T-helper 17 cell (primary cell): ENCODE data around the gene TGFBI. TPM values are rescaled to one million over a fixed set of nuclear protein-coding genes. Genes with fewer than 3 reads are reported as not detected.

Source experiments
- ATAC-seq: fragments of 150-1000 bp; cut with Tn5 transposase; 2 replicates; pipeline ENCODE4 v1.10.0; 2021; ENCODE audit warnings: mild to moderate bottlenecking, moderate library complexity
- DNase-seq, 3 donors: peaks; one replicate each; pipeline versions ENCODE4 v3.0.0 to v3.0.0-alpha.2; 2020 to 2021
- H3K9me3 ChIP-seq: one replicate; pipeline ENCODE4 v1.7.0; 2013; ENCODE audit warnings: low read length, mild to moderate bottlenecking; ENCODE audit not compliant: control insufficient read depth, poor library complexity, severe bottlenecking
- H3K27ac Mint-ChIP-seq: one replicate; pipeline ENCODE4 v1.8.0; 2022; ENCODE audit warnings: mild to moderate bottlenecking, moderate library complexity, mixed read lengths
- H3K27me3 Mint-ChIP-seq: one replicate; pipeline ENCODE4 v1.8.0; 2022; ENCODE audit warnings: mixed read lengths
- H3K36me3 Mint-ChIP-seq: one replicate; pipeline ENCODE4 v1.8.0; 2022; ENCODE audit warnings: low read depth, mixed read lengths
- H3K4me1 Mint-ChIP-seq: one replicate; pipeline ENCODE4 v1.8.0; 2022; ENCODE audit warnings: mild to moderate bottlenecking, mixed read lengths
- H3K4me3 Mint-ChIP-seq: one replicate; pipeline ENCODE4 v1.8.0; 2022; ENCODE audit warnings: mild to moderate bottlenecking, moderate library complexity, mixed read lengths
- total RNA-seq, 4 donors: library from RNA in 2 of 4; stranded (reverse) in 2 of 4; gene quantifications; one replicate each; pipeline ENCODE4 v1.2.3 and lab custom pipeline; 2022 to 2026

Gene TGFBI
- total RNA-seq, 2 donors from 2014 or later: 6.6 to 8.6 TPM

DNA sequence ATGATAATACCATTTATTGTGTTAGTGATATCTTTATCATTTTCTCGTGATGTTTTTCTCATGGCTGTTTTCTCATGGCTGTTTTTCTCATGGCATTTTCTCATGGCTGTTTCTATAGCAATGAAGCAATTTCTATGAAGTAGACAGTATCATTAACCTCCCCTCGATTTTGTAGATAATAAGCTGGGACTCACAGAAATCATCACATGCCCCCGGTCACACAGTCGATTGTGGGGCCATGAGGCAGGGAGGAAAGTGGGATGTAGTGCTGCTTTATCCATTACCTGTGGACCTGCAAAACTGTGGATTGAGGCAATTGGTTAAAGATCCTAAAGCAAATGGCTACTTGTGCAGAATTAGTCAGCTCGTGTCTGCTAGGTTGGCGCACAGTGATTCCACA is 47.3 kb downstream of the TGFBI start:
- ATAC-seq: no peak
- Mint-ChIP-seq H3K4me3 (no peak overlapping the region), H3K4me1 (peaks cover 12% of the 10 kb centered on the region), H3K27ac (no peak overlapping the region), H3K36me3 (peaks cover 3% of the 10 kb centered on the region), H3K27me3 (peaks cover 45% of the 10 kb centered on the region)
- no peaks in the 10 kb centered on the region for H3K9me3 ChIP-seq
- DNase-seq: no peak

DNA sequence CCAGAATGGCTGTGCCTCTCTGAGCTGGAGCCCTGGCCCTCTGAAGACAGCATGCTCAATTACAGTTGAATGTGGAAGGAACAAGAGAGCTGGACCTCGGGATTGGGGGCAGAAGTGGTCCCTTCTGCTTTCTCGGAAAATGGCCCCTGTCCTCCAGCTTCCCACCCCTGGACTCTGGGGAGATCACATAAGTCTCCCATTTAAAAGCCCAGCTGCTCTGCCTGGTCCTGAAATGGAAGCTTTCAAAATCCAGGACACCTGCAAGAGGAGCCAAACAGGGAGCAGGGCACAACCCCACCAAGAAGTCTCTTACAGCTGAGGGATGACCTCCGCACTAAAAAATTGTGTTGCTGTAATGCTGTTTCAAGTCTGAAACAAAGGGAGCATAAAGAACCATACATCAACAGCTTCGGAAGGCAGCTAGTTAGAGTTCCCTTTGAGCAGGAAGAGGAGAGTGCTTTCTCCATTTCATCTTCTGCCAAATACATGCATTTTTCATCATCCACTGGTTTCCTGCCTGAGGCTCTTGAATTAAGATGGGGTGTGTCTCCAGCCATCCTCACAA is 48.2 kb downstream of the TGFBI start:
- DNase-seq (no peak), ATAC-seq (no peak)
- Mint-ChIP-seq H3K4me3 (no peak overlapping the region), H3K4me1 (peaks cover 12% of the 10 kb centered on the region), H3K36me3 (peaks cover 3% of the 10 kb centered on the region), H3K27me3 (peaks cover 45% of the 10 kb centered on the region), H3K27ac (no peak overlapping the region)
- H3K9me3 ChIP-seq: no peaks in the 10 kb centered on the region

DNA sequence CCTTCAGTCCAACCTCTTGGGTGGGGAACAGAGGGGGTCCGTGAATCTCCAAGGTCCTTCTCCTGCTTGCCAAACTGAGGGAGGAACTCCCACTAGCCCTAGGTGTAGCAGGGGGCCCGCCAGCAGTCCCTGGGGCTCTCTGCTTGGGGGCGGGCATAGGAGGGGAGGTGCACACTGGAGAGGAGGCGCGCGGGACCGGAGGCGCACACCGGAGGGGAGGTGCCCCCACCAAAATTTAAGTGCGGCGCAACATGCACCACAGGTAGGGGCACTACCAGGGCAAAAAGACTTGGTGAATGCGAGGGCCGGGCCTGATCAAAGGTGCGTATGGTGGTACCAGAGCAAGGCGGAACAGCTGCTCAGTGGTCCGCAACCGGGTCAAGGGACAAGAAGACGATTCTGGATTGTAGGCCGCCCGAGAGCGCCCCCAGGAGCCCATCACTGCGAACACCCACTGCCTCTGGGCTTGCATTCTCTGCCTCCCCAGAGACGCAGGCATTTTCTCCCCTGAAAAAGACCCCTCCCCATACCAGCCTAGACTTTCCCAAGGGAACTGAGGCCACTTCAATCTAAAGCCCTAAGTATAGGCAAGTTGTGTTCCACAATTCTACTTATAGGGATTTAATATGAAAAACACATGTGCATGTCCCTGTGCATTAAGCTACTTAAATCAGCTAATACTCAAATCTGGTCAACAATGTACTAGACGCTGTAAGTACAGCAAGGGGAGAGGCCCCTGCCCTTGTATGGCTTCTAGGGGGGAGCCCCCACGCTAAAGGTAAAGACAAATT is 50.6 kb downstream of the TGFBI start:
- H3K9me3 ChIP-seq: no peaks in the 10 kb centered on the region
- Mint-ChIP-seq H3K4me1 (peaks cover 12% of the 10 kb centered on the region), H3K36me3 (peaks cover 3% of the 10 kb centered on the region), H3K27me3 (peaks cover 45% of the 10 kb centered on the region), H3K27ac (peak overlapping the region; percentile 80), H3K4me3 (peak overlapping the region; percentile 88)
- DNase-seq (no peak), ATAC-seq (no peak)

DNA sequence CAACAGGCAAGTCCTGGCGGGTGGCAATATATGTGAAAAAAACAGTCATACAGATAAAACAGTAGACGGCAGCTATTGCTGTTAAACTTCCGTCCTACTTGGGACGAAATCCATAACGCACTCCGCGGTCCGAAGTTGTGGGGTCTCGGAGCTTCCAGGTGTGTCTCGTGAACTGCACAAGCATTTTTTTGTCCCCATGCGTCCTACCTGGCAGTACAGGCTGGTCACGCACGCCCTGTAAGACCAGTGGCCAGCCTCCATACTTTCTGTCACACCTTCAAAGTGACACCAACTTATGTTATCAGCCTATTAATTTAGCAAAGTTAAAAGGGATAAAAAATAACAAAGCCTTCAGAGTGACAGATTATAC is 51.3 kb downstream of the TGFBI start:
- ATAC-seq (peak; percentile 13), DNase-seq (no peak)
- Mint-ChIP-seq H3K27ac (peak overlapping the region; percentile 80), H3K27me3 (peaks cover 45% of the 10 kb centered on the region), H3K4me3 (peak overlapping the region; percentile 88), H3K4me1 (peaks cover 12% of the 10 kb centered on the region), H3K36me3 (peaks cover 3% of the 10 kb centered on the region)
- H3K9me3 ChIP-seq: no peaks in the 10 kb centered on the region

DNA sequence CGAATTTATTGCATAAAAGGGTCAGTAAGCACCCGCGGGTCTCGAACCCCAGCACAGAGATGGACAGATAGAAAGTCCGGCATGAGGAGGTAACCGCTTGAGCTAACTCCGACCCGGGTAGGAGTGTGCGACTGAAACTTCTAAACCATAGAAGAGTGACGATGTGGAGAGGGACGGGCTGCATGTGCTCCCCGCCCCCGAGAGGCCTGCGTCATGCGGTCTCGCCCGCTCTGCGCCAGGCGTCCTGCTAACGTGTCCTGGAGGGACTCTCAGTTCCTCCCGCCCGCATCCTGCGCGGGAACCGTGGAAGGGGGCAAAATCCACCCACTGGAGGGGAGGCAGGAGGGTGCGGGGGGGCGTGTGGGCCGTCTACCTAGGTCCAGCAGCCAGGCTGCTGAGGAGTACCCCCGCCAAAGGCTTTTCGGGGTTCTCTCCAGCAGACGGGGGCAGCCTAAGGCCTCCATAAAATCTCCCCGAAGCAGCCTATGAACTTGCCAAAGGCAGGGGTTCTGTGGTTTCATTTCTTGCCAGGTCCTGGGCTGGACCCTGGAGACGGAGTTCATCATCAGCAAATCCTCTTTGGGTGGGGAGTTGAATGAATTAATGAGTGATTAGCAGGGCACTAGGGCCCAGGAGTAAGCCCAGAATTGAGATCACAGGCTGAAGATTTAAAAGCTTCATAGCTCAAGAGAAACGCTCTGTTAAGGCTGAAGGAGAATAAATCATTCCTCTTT is 51.9 kb downstream of the TGFBI start:
- peak overlapping the region; percentile 80 for H3K27ac Mint-ChIP-seq
- peak; percentile 98 for ATAC-seq
- H3K4me3 Mint-ChIP-seq: peak overlapping the region; percentile 88
- H3K36me3 Mint-ChIP-seq: peaks cover 3% of the 10 kb centered on the region
- peaks cover 12% of the 10 kb centered on the region for H3K4me1 Mint-ChIP-seq
- peak; percentile 31 to 57 (median 44) for DNase-seq
- no peaks in the 10 kb centered on the region for H3K9me3 ChIP-seq
- peaks cover 45% of the 10 kb centered on the region for H3K27me3 Mint-ChIP-seq

DNA sequence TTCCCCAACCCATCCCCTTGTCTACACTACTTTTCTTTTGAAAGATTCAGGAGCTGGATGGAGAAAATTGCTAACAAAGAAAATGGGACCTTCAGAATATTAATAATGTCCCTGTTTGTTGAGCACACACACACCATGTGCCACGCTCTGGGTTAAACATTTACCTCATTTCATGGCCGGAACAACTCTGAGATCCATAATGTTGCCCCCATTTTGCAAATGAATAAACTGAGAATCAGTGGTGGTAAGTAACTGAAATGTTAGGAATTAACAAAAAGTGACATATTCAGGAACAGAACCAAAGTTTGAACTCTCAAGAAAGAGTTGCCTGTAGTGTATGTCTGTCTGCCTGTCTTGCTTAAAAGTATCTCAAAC is 52.4 kb downstream of the TGFBI start:
- Mint-ChIP-seq H3K4me1 (peaks cover 12% of the 10 kb centered on the region), H3K36me3 (peaks cover 3% of the 10 kb centered on the region), H3K27me3 (peaks cover 45% of the 10 kb centered on the region), H3K27ac (no peak overlapping the region), H3K4me3 (no peak overlapping the region)
- H3K9me3 ChIP-seq: no peaks in the 10 kb centered on the region
- ATAC-seq: no peak
- DNase-seq: no peak

DNA sequence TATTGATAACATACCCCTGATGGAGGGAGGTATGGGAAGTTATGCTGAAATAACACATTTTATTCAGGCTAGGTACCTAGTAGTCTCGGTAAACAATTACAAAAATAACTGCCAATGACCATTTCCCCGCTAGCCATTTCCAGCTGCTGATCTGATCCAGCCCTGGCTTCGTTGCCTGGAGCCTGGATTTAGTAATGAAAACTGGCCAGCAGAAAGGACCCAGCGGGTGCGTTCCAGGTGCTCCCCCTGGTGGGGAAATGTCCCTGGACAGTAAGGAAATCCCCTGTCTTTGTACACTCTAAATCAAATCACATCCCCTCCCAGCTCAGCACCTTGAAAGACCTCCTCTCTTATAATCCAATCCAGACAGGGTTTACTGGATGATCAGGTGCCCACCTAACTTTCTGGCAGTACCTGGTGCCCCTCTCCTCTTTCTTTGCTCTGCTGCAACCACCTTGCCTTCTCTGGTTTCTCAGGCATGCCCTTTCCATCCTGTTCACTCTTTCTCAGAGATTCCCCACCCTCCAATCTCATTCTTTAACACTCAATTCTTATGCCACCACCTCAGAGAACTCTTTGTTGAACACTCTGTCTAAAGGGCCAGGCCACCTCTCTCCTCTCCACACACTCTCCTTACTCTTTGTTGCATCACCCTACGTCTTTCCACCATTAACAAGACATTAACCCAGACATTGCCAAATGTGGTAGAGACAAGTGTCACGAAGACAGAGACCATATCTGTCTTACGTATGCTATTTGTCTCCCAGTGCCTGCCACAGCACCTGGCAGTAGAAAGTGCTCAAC is 53.8 kb downstream of the TGFBI start:
- H3K9me3 ChIP-seq: no peaks in the 10 kb centered on the region
- no peak overlapping the region for H3K4me3 Mint-ChIP-seq
- peak; percentile 41 to 61 (median 51) for DNase-seq
- H3K4me1 Mint-ChIP-seq: peaks cover 12% of the 10 kb centered on the region
- peaks cover 3% of the 10 kb centered on the region for H3K36me3 Mint-ChIP-seq
- no peak overlapping the region for H3K27ac Mint-ChIP-seq
- peak; percentile 46 for ATAC-seq
- peaks cover 38% of the 10 kb centered on the region for H3K27me3 Mint-ChIP-seq

DNA sequence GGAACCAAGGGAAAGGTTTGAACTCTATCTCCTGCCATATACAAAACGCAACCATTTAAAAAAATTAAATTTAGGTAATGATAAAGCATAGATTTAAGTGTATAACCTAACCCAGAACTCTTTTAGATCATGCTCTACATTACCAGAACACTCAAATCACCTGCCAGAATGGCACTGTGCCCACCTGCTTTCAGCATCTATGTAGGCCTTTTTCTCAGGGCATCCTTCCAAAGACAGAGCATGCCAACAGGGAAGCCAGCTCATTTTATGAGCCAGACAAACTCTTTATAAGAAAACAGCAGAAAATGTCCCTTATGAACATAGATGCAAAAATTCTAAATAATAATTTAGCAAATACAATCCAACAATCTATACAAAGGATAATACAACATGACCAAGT is 55.9 kb downstream of the TGFBI start:
- no peak for DNase-seq
- no peak for ATAC-seq
- Mint-ChIP-seq H3K27ac (no peak overlapping the region), H3K4me1 (peaks cover 8% of the 10 kb centered on the region), H3K4me3 (no peak overlapping the region), H3K36me3 (no peaks in the 10 kb centered on the region), H3K27me3 (peaks cover 26% of the 10 kb centered on the region)
- H3K9me3 ChIP-seq: no peaks in the 10 kb centered on the region

DNA sequence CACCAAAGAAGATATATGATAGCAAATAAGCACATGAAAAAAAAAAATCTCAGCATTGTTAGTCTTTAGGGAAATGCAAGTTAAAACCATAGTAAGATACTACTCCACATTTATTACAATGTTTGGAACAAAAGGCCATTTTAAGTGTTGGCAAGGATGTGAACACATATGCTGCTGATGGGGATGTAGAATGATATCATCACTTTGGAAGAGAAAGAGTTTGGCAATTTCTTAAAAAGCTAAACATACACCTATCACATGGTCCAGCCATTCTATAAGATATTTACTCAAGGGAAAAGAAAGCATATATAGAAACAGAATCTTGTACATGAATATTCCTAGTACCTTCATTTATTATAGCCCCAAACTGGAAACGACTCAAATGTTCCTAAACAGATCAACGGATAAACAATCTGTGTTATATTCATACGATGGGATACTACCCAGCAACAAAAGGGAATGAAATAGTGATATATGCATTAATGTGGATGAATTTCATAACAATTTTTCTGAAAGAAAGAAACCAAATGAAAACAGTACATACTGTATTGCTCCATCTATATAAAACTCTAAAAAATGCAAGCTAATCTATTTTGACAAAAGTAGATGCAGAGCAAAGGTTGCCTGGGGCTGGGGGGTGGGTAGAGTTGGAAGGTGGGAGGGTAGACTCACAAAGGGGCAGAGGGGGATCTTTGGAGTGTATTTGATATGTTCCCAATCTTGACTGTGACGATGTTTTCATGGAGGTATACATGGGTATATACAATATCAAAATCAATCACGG is 58.2 kb downstream of the TGFBI start:
- Mint-ChIP-seq H3K4me3 (no peak overlapping the region), H3K27ac (no peak overlapping the region), H3K27me3 (peaks cover 13% of the 10 kb centered on the region), H3K36me3 (no peaks in the 10 kb centered on the region), H3K4me1 (peaks cover 2% of the 10 kb centered on the region)
- no peak for ATAC-seq
- no peaks in the 10 kb centered on the region for H3K9me3 ChIP-seq
- DNase-seq: no peak

DNA sequence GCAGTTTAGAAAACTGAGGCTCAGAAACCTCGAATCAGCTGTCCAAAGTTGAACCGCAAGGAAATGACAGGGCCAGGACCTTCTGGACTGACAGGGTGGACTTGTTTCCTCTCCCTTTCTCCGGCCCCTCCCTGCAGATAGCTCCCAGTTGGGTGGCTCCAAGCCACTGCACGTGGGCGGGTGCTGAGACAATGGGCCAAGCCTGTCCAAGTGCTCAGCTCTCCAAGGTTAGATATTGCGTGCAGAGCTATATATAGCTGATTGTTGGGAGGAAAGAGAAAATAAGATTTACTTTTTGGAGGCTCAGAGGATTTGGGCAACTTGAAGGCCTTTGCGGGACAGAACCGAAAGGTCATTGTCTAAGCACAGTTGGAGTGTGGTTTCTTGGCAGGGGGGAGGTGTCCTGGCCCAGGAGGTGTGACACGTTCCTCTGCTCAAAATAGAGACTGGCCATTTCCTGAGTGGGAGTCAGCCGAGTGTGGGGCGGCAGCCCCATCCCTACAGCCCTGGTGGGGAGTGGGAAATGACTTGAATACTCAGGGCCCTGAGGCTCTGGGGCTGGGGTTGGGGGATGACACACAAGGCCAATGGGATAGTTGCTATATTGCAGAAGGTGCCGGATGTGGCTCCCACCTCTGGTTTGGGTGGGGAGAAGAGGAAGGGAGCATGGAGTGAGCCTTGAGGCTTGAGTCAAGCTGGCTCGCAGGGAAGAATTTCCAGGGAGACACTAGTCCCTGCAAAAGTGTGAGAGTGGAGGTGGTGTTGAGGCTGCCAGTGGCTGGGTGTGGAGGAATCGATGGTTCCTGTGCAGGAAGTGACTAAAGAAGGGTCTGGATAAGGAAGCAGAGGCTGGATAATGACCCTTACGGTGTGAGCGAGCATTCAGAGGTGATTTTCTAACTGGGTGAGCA is 59.4 kb downstream of the TGFBI start:
- Mint-ChIP-seq H3K4me3 (no peak overlapping the region), H3K27me3 (peaks cover 17% of the 10 kb centered on the region), H3K36me3 (no peaks in the 10 kb centered on the region), H3K4me1 (peaks cover 2% of the 10 kb centered on the region), H3K27ac (no peak overlapping the region)
- no peak for DNase-seq
- no peaks in the 10 kb centered on the region for H3K9me3 ChIP-seq
- ATAC-seq: no peak

DNA sequence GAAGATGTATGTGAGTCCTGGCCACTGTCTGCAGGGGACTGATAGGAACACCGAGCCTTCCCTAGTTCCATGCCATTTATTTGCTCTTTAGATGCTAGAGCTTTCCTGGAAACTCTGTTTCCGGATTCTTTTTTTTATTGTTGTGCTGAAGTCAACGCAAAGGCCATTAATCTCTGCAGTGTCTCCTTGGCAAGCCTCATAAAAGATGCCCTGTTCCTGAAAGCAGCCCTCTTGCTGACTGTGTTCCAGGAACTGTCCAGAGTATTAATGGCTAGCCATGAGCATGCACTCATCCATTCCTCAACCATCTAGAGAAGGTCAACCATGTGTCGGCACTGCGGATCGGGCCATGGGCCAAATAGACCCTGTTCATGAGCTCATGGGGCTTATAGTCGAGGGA is 61.0 kb downstream of the TGFBI start:
- DNase-seq: no peak
- Mint-ChIP-seq H3K4me1 (peaks cover 2% of the 10 kb centered on the region), H3K36me3 (no peaks in the 10 kb centered on the region), H3K4me3 (no peak overlapping the region), H3K27ac (no peak overlapping the region), H3K27me3 (peaks cover 33% of the 10 kb centered on the region)
- no peaks in the 10 kb centered on the region for H3K9me3 ChIP-seq
- no peak for ATAC-seq

DNA sequence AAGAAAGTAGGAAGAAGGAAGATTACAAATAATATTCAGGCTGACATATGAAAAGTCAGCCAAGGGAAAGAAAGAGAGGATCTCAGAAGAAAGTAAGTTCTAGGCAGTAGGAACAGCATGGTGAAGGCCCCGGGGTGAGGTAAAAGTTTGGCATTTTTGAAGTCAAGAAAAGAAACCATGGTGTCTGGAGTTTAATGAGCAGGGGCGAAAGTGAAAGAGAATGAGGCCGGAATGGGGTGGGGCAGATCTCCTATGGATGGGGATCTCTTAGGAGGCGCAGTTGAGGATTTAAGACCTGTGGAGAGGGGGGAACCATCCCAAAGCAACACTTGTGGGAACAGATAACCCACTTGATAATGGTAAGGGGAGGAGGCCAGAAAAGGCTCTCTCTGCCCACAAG is 61.5 kb downstream of the TGFBI start:
- no peak overlapping the region for H3K27ac Mint-ChIP-seq
- no peak overlapping the region for H3K4me3 Mint-ChIP-seq
- H3K27me3 Mint-ChIP-seq: peaks cover 37% of the 10 kb centered on the region
- H3K36me3 Mint-ChIP-seq: no peaks in the 10 kb centered on the region
- ATAC-seq (no peak), DNase-seq (no peak)
- H3K9me3 ChIP-seq: no peaks in the 10 kb centered on the region
- peaks cover 2% of the 10 kb centered on the region for H3K4me1 Mint-ChIP-seq
